ENCODE data around the gene TIMM22. TPM values are rescaled to one million over a fixed set of nuclear protein-coding genes. Genes with fewer than 3 reads are reported as not detected.
"Not testable (repeated sequence)": the region's sequence is repeated elsewhere in the genome, so short reads cannot be mapped to it uniquely, and the experiment has no call there.

TIMM22 gene
- total and polyA plus RNA-seq, 8 donors, result 0.29 to 22.6 (median 8.7) TPM

GRCh38 chr17:1045456-1045855 is 48.5 kb downstream of the TIMM22 start:
- no peaks in the 10 kb centered on the region for H3K27me3 ChIP-seq
- TF ChIP-seq POLR2A (IDR thresholded peaks at IDR 0.05) (no peak), CTCF (IDR thresholded peaks at IDR 0.05) (no peak)
- H3K9me3 ChIP-seq, result no peaks in the 10 kb centered on the region
- H3K4me3 ChIP-seq, result no peak overlapping the region
- H3K4me1 ChIP-seq, result peaks cover 5 to 45% (median 33%) of the 10 kb centered on the region in 4 donors
- 85 to 91% (median 87%) methylated on average over 9 of the region's 9 CpGs for WGBS, 5 donors
- H3K27ac ChIP-seq, result no peak overlapping the region
- peaks cover 9 to 83% (median 69%) of the 10 kb centered on the region in 4 donors for H3K36me3 ChIP-seq
- DNase-seq, result no peak
- intact Hi-C loops (cut with DNase I; ENCODE audit: low total_unique reads), result no loop called here

- Histone ChIP-seq H3K27me3 (no peaks in the 10 kb centered on the region), H3K9me3 (no peaks in the 10 kb centered on the region), H3K36me3 (peaks cover 10 to 78% (median 64%) of the 10 kb centered on the region in 4 donors), H3K4me3 (no peak overlapping the region), H3K4me1 (peaks cover 0 to 36% (median 25%) of the 10 kb centered on the region in 4 donors), H3K27ac (peak overlapping the region in 4 of 5 donors; percentile 26 to 75 (median 60))
- intact Hi-C loops (cut with DNase I; ENCODE audit: low total_unique reads), result no loop called here
- 70 to 80% (median 73%) methylated on average over 20 to 21 of the region's 21 CpGs for WGBS, 5 donors
- TF ChIP-seq POLR2AphosphoS5 (IDR thresholded peaks at IDR 0.05), result no peak
- no peak for TF ChIP-seq POLR2A (IDR thresholded peaks at IDR 0.05)
- peak; percentile 62 for TF ChIP-seq EP300 (IDR thresholded peaks at IDR 0.05)
- TF ChIP-seq CTCF (IDR thresholded peaks at IDR 0.05), result no peak
- DNase-seq, result peak in 1 of 2 donors; percentile 75
Measured at GRCh38 chr17:1047177-1047878, 50.4 kb downstream of the TIMM22 start.

- 85 to 90% (median 88%) methylated on average over 15 to 20 of the region's 20 CpGs for WGBS, 5 donors
- H3K4me3 ChIP-seq, result no peak overlapping the region
- no peaks in the 10 kb centered on the region for H3K27me3 ChIP-seq
- no peaks in the 10 kb centered on the region for H3K9me3 ChIP-seq
- H3K36me3 ChIP-seq, result peaks cover 10 to 72% (median 58%) of the 10 kb centered on the region in 4 donors
- intact Hi-C loops (cut with DNase I; ENCODE audit: low total_unique reads), result no loop called here
- no peak for DNase-seq
- TF ChIP-seq CTCF (IDR thresholded peaks at IDR 0.05) (no peak), POLR2AphosphoS5 (IDR thresholded peaks at IDR 0.05) (no peak), EP300 (IDR thresholded peaks at IDR 0.05) (no peak), POLR2A (IDR thresholded peaks at IDR 0.05) (no peak)
- H3K27ac ChIP-seq, result peak overlapping the region in 4 of 5 donors; percentile 26 to 75 (median 60)
- H3K4me1 ChIP-seq, result peaks cover 0 to 36% (median 22%) of the 10 kb centered on the region in 4 donors
Measured at GRCh38 chr17:1047879-1048470, 51.0 kb downstream of the TIMM22 start.

GRCh38 chr17:1048516-1049115 is 51.7 kb downstream of the TIMM22 start:
- 92 to 96% (median 94%) methylated on average over 35 to 49 of the region's 49 CpGs for whole genome bisulfite sequencing, 5 donors
- Histone ChIP-seq H3K27ac (peak overlapping the region in 1 of 5 donors; percentile 75), H3K36me3 (peaks cover 10 to 74% (median 61%) of the 10 kb centered on the region in 4 donors), H3K4me1 (peaks cover 0 to 29% (median 17%) of the 10 kb centered on the region in 4 donors)
- H3K27me3 ChIP-seq; H3K4me3 ChIP-seq; DNase-seq; intact Hi-C loops (cut with DNase I; ENCODE audit: low total_unique reads); H3K9me3 ChIP-seq: not testable (repeated sequence)

Measured in stomach (tissue), 9 donors.